HS-27A (cell line): ENCODE measurements around the gene COMMD7.

Experiments
- DNase-seq: peaks from one replicate; pipeline ENCODE4 v3.0.0-alpha.2; 2012; ENCODE audit warnings: low read depth, missing footprints

COMMD7 gene

DNA sequence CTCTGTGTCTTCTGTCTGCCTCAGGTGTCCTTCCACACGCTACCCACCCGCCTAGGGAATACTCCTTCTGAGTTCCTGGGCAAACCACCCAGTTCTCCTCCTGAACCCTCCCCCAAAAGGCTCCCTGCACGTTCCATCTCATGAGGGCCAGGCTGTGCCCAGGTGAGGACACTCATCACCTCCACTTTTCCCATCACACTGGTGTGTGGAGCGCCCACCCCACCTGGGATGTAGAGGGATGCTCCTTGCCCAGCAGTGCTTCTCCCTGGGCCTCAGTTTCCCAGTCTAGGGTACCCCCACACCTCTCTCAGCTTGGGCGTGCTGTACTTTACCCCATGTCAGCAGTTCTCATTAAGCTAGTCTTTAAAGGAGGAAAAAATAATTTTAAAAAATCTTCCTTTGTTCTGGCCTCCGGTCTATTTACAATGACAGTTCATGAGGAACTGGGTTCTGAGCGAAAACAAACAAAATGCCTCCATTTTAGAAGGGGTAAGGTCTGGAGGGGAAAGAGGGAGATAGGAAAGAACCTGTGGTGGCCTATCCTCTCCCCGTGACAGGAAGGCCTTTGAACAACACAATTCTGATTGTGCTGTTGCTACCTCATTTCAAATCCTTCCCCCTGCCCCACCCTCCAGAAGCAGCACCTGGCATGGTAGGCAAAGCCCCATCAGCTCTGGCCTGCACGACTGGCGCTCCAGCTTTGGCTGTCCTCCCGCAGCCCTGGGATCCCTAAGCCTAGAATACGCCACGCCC lies 67.9 kb downstream of the COMMD7 start:
- no peak for DNase-seq

DNA sequence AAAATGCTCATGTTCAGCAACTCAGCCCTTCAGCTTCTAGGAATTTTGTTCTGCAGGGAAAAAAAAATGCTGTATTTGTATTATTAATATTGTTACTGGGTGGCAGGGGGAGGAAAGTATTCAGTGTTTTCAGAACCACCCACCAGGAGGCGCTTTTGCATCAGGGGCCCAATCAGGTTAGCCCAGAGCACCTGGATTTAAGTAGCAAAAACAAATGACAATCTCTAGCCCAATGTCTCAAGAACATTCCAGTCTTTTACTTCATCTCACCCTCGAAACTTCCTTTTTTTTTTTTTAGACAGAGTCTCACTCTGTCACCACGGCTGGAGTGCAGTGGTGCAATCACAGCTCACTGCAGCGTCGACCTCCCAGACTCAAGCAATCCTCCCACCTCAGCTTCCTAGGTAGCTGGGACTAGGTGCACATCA lies 68.9 kb downstream of the COMMD7 start:
- peak; percentile 35 for DNase-seq

GRCh38 chr20:32672982-32673851 lies 70.0 kb downstream of the COMMD7 start:
- DNase-seq: no peak

DNA sequence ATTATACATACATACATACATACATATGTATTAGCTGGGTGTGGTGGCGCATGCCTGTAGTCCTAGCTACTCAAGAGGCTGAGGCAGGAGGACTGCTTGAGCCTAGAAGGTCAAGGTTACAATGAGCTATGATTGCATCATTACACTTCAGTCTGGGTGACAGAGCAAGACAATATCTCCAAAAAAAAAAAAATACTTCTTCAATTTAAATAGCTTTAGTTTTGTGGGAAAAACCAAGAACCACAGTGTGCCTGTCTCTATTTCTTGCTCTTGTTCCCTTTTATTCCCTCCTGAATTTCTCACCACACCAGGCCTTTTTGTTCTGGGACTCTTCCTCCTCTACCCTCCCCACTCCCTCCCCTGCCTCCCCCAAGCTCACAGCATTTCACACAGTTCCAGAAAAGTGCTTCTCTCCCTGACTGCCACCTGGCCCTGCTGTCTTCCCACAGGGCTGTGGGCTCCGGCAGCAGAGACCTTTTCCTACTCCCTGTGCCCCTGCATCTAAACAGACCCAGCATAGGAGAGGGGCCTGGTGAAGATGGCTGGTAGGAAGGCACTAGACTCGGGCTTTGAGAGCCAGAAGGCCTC lies 70.8 kb downstream of the COMMD7 start:
- no peak for DNase-seq

DNA sequence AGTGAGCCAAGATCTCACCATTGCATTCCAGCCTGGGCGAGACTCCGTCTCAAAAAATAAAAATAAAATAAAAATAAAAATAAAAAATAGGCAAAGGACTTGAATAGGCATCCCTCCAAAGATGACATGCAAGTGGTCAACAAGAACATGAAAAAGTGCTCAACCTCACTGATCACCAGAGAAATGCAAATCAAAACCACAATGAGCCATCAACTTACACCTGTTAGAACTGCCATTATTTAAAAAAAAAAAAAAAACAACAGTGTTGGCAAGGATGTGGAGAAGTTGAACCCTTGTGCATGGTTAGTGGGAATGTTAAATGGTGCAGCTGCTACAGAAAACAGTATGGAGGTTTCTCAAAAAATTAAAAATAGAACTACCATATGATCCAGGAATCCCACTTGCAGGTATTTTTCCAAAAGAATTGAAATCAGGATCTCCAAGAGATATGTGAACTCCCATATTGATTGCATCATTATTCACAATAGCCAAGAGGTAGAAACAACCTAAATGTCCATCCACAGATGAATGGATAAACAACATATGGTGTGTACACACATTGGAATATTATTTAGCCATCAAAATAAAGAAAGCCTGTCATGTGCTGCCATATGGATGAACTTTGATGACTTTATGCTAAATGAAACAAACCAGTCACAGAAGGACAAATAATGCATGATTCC lies 72.4 kb downstream of the COMMD7 start:
- no peak for DNase-seq

- DNase-seq: no peak
Observed at GRCh38 chr20:32667027-32667426, 76.2 kb downstream of the COMMD7 start.

GRCh38 chr20:32664678-32665159 lies 78.5 kb downstream of the COMMD7 start:
- DNase-seq: no peak

GRCh38 chr20:32664012-32664677 lies 79.1 kb downstream of the COMMD7 start:
- DNase-seq: no peak

DNA sequence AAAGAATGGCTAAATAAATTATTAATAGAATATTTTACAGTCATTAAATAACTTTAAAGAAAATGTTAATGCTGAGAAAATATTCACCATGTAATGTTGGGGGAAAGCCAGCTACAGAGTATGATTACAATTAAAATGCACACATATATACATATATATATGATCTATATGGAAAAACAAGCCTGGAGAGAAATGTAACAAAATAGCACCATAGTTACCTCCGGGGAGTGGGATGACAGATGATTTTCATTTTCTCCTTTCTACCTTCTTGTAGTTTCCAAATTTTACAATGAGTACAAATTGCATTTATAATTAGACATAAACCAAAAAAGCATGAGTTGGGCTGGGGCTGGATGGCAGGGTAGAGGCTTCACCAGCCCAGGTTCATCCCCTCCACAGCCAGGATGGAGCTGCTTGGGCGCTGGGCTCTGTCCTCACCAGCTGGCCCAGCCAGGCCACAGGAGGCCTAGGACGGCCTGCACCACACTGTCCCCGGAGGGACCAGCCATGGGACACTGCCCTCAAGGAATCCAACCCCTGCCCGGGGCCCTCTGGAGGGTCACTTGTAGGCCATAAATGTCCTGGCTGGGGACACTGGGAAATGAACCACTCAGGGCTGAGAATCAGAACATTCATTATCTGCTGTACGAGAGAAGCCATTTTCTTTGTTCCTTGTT lies 79.8 kb downstream of the COMMD7 start:
- no peak for DNase-seq

GRCh38 chr20:32661820-32662528 lies 81.3 kb downstream of the COMMD7 start:
- no peak for DNase-seq

DNA sequence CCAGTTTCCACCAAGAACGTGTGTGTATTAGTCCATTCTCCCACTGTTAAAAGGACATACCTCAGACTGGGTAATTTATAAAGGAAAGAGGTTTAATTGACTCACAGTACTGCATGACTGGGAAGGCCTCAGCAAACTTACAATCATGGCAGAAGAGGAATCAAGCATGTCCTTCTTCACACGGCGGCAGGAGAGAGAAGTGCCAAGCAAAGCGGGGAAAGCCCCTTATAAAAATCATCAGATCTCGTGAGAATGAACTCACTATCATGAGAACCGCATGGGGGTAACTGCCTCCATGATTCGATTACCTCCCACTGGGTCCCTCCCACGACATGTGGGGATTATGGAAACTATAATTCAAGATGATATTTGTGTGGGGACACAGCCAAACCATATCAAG lies 82.6 kb downstream of the COMMD7 start:
- no peak for DNase-seq

DNA sequence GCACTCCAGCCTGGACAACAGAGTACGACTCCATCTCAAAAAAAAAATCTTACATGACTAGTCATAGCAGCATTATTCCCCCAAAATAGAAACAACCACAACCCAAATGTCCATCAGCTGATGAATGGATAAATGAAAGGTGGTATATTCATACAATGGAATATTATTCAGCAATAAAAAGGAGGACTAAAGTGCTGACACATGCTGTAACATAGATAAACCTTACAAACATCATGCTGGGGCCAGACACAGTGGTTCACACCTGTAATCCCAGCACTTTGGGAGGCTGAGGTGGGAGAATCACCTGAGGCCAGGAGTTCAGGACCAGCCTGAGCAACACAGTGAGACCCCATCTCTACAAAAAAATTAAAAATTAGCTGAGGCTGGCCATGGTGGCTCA lies 86.4 kb downstream of the COMMD7 start:
- no peak for DNase-seq

DNA sequence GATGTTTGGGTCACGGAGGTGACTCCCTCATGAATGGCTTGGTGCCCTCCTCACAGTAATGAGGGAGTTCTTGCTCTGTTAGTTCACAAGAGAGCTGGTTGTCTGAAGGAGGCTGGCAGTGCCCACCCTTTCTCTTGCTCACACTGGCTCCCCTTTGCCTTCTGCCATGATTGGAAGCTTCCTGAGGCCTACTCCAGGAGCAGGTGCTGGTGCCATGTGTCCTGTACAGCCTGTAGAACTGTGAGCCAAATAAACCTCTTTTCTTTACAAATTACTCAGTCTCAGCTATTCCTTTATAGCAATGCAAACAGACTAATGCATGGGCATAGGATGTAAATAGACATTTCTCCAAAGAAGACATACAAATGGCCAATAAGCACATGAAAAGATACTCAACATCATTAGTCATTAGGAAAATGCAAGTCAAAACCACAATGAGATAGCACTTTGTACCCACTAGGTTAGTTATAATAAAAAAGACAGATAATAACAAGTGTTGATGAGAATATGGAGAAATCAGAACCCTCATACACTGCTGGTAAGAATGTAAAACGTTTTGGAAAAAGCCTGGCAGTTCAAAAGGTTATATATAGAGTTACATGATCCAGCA lies 87.3 kb downstream of the COMMD7 start:
- no peak for DNase-seq

DNA sequence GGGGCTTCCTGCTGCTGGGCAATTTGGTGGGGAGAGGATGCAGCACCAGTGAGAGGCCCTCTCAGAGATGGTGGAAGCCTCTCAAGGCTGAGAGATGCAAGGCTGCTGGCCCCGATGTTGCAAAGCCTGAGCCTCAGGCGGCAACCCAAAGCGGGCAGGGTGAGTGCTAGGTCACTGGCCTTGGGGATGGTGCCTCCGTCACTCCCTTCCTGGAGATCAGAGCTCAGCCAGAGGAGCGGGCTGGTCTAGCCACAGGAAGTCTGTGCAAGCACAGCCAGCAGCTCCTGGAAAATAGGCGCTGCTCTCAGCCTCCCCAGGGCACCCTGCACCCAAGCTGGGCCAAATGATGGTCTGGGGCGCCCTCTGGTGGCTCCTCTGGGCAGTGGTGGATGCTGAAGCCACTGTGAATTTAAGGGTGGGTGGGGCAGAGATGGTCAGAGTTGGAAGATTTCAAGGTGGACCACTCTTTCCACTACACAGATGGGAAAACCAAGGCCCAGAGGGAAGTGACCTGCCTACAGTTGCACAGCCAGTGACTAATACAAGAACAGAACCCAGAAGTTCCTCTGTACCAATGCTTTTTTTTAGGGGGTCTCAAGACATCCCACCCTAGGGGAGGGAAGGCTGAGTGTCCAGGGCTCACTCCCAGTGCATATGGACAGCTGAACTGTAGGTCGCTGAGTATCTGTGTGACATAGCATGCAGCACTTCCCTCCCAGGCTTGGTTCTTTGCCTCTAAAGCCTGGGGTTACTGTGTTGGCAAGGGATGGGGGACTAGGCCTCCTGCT lies 90.3 kb downstream of the COMMD7 start:
- DNase-seq: peak; percentile 43
